DLD1 (cell line): ENCODE measurements around the gene FSCN2.

Source experiments
- in situ Hi-C: cut with HindIII; loops from 2 replicates; pipeline ENCODE4 v1.10.0; 2017; ENCODE audit warnings: low sequenced_read_pairs

Gene FSCN2

GRCh38 chr17:81538651-81539570 is 10.7 kb downstream of the FSCN2 start:
- in situ Hi-C loops: no loop called here

GRCh38 chr17:81539571-81539900 is 11.4 kb downstream of the FSCN2 start:
- in situ Hi-C loops: no loop called here

GRCh38 chr17:81539961-81540675 is 11.9 kb downstream of the FSCN2 start:
- in situ Hi-C loops: no loop called here

GRCh38 chr17:81540676-81541027 is 12.5 kb downstream of the FSCN2 start:
- in situ Hi-C loops: no loop called here

- in situ Hi-C loops: no loop called here
Measured at GRCh38 chr17:81541123-81541522, 12.9 kb downstream of the FSCN2 start.

- in situ Hi-C loops: no loop called here
Measured at GRCh38 chr17:81542431-81543338, 14.5 kb downstream of the FSCN2 start.

GRCh38 chr17:81543339-81543675 is 15.1 kb downstream of the FSCN2 start:
- in situ Hi-C loops: no loop called here

- in situ Hi-C loops: no loop called here
Measured at GRCh38 chr17:81543756-81544155, 15.6 kb downstream of the FSCN2 start.

- in situ Hi-C loops: no loop called here
Measured at GRCh38 chr17:81544281-81544974, 16.3 kb downstream of the FSCN2 start.

- in situ Hi-C loops: no loop called here
Measured at GRCh38 chr17:81545160-81545949, 17.2 kb downstream of the FSCN2 start.

- in situ Hi-C loops: no loop called here
Measured at GRCh38 chr17:81546906-81547613, 18.9 kb downstream of the FSCN2 start.

GRCh38 chr17:81547614-81547982 is 19.4 kb downstream of the FSCN2 start:
- in situ Hi-C loops: no loop called here

GRCh38 chr17:81549031-81549557 is 20.9 kb downstream of the FSCN2 start:
- in situ Hi-C loops: no loop called here

GRCh38 chr17:81549826-81550225 is 21.6 kb downstream of the FSCN2 start:
- in situ Hi-C loops: no loop called here

GRCh38 chr17:81550285-81550684 is 22.1 kb downstream of the FSCN2 start:
- in situ Hi-C loops: no loop called here

- in situ Hi-C loops: no loop called here
Measured at GRCh38 chr17:81550830-81551457, 22.8 kb downstream of the FSCN2 start.

GRCh38 chr17:81551458-81552243 is 23.5 kb downstream of the FSCN2 start:
- in situ Hi-C loops: no loop called here
